HL-60/S4 (cell line): ENCODE measurements around the gene MAPKAP1.

ENCODE experiments used
- in situ Hi-C: fragments of 300-500 bp; cut with MboI; formaldehyde crosslinking; loops from 2 replicates; pipeline ENCODE4 v1.14.3; 2022; ENCODE audit warnings: low sequenced_read_pairs

Gene MAPKAP1

DNA sequence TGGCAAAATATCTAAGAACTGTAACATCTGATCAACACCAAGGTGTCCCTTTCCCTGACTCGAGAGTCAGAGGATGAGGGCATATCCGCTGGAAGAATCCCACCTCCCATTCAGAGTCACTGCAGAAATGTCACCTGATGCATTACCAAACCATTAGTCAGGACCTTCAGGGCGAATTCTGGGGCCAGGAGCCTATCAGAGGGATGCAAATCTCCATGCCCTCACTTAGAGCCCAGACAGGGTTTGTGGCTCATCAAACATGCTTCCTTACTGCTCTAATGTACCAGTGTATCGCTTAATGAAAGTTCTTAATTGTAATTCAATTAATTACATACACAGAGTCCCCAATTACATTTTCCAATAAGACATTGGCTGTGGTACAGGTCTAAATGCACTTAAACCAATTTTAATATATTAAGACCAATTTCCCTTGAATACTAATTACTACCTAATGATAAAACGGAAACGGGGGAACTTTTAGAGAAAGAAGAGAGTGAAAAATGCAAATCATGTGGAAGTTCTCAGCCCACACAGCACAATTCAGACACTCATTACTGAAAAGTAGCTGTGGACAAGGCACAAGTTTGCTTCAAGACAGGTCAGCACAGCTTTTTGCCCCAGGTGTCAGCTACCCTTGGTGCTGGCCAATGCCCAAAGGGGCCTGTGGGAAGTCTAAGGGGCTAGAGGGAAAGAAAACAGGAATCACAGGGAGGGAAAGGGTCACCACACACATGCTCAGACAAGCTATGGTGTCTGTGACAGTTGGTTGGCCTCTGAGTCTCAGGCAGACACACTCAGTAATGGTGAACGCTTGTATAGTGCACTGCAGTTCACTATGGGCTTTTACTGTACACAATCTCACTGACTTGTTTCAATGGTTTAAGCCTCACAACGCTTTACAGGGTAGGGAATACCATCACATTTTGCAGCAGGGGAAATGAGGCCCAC lies 211.6 kb downstream of the MAPKAP1 start:
- in situ Hi-C loops = no loop called here

DNA sequence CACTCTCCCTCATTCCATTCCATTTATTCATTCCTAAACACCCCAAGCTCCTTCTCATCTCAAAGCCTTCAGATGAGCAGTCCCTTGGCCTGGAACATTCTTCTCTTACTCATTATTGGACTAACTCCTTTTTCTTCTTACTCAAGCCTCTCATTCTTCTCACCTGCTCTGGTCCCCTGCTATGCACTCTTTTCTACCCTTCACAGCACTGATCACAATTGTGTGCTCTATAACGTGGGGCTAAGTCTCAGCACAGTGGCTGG lies 212.4 kb downstream of the MAPKAP1 start:
- in situ Hi-C loops = no loop called here

GRCh38 chr9:125493881-125494652 lies 212.9 kb downstream of the MAPKAP1 start:
- in situ Hi-C loops = no loop called here

GRCh38 chr9:125493384-125493783 lies 213.6 kb downstream of the MAPKAP1 start:
- in situ Hi-C loops = no loop called here

DNA sequence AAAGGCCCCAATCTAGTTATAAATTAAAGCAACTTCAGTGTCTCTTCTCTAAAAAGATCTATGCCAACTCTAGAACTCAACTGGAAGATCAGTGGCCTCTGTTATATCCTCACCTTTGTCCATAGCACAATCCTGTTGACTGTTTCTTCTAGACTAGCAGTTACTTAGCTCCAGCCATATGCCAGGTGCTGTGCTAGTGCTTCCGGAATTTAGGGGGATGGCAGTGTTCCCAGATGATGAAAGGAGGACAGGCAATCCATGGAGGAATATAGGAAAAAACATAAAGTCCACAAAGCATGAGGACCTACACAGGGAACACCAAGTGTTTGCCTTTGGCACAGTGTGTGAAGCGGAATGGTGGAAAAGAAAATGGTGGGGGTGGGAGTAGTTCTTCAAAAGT lies 214.3 kb downstream of the MAPKAP1 start:
- in situ Hi-C loops = no loop called here

DNA sequence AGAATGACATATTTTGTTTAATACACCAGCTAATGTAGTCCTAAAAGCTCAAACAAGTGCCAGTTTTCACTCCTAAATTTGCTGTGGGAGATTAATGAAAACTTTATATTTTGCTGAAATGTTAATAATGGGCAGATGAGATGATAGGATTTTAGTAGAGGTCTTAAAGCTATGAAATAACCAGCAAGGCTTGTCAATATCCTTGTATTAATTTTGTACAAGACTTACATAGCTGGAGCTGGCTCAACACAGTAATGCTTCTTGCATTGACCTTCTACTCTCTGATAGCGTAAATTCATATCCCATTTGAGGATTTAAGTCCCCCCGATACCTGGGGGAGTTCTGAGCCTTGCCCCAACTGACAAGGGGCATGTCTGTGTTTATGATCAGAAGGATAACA lies 219.2 kb downstream of the MAPKAP1 start:
- in situ Hi-C loops = no loop called here

- in situ Hi-C loops = no loop called here
Measured at GRCh38 chr9:125486576-125486975, 220.4 kb downstream of the MAPKAP1 start.

- in situ Hi-C loops = no loop called here
Measured at GRCh38 chr9:125486152-125486508, 220.9 kb downstream of the MAPKAP1 start.

DNA sequence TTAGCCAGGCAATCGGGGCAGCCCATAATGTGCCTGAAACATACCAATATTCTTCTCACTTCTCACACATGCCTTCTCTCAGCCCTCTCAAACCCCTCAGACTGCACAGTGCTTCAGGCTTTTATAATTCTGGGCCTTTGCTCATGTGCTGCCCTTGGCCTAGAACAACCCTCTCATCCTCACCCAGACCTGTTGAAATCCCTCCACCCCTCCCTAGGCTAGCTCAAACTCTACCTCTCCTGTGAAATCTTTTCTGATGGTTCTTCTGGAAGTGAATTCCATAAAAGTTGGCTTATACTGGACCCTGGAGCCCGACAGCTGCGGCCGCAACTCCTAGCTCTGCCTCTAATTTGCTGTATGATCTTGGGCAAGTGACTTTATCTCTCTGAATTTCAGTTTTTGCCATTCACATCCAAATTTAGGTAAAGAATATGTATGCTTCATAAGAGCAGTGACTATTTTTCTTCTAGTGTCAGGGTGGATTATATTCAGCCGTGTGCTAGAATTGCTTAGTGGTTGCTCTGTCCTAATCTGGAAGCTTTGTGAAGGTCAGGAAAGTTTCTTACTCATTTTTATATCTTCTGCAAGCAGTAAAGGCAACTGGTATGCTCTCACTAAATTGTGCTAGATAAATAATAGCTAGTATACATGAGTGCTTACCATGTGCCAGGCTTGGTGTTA lies 221.4 kb downstream of the MAPKAP1 start:
- in situ Hi-C loops = no loop called here

GRCh38 chr9:125484350-125485282 lies 222.4 kb downstream of the MAPKAP1 start:
- in situ Hi-C loops = no loop called here

DNA sequence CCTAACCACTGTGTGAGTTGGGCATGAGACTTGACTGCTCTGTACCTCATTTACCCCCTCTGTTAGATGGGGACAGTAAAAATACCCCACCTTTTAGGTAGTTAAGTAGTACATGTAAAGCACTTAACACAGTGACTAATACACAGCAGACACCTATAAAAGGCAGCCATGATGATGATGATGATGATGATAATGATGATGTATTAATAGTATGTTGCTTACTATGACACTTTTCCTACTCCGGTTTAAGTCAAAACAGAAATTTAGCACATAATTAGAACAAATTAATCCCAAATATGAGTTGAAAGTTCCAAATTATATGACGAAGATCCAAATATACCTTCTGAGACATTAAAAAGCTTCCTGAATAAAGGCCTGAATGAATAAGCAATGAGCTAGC lies 223.3 kb downstream of the MAPKAP1 start:
- in situ Hi-C loops = no loop called here

- in situ Hi-C loops = no loop called here
Measured at GRCh38 chr9:125479846-125480615, 227.0 kb downstream of the MAPKAP1 start.

GRCh38 chr9:125477089-125477544 lies 229.9 kb downstream of the MAPKAP1 start:
- in situ Hi-C loops = no loop called here

GRCh38 chr9:125476645-125477044 lies 230.4 kb downstream of the MAPKAP1 start:
- in situ Hi-C loops = no loop called here

- in situ Hi-C loops = no loop called here
Measured at GRCh38 chr9:125475385-125475784, 231.6 kb downstream of the MAPKAP1 start.

GRCh38 chr9:125472926-125473701 lies 233.9 kb downstream of the MAPKAP1 start:
- in situ Hi-C loops = no loop called here

DNA sequence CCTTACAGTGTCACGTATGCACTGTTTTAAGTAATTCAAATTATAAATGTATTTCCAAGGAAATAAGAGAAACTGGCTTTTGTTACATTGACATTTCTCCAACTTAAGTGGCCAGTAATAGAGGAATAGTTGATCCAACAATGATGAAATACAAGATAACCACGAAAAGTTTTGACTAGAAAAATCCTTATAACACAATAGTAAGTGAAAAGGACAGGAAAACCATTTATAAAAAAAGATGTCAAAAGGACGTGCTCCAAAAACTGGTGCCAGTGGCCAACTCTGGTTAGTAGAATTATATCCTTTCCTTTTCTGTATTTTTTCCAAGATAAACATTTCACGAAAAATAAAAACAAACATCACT lies 234.5 kb downstream of the MAPKAP1 start:
- in situ Hi-C loops = no loop called here

- in situ Hi-C loops = no loop called here
Measured at GRCh38 chr9:125470767-125471580, 236.0 kb downstream of the MAPKAP1 start.
